GM18517 (cell line): Measurements from ENCODE around the gene BBOX1.
"Not testable (repeated sequence)": the region's sequence is repeated elsewhere in the genome, so short reads cannot be mapped to it uniquely, and the experiment has no call there.

ENCODE experiments used
- ATAC-seq: cut with Tn5 transposase; IDR thresholded peaks from one replicate; pipeline ENCODE4 v1.9.1; 2021; ENCODE audit warnings: mild to moderate bottlenecking, moderate library complexity; ENCODE audit not compliant: unreplicated experiment

BBOX1 gene

DNA sequence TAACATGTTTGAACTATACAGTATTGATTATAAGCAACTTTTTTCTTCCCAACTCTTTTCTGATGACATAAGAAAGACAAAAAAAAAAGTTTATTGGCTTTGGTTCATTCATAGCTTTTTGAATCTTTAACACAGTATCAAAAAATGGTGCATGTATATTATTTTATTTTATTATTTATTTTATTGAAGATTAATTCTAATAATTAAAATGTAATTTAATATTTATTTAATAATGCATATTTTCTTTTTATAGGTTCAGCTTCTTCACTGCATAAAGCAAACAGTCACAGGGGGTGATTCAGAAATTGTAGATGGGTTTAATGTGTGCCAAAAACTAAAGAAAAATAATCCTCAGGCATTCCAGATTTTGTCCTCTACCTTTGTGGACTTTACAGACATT lies 78.8 kb downstream of the BBOX1 start:
- ATAC-seq, result no peak

DNA sequence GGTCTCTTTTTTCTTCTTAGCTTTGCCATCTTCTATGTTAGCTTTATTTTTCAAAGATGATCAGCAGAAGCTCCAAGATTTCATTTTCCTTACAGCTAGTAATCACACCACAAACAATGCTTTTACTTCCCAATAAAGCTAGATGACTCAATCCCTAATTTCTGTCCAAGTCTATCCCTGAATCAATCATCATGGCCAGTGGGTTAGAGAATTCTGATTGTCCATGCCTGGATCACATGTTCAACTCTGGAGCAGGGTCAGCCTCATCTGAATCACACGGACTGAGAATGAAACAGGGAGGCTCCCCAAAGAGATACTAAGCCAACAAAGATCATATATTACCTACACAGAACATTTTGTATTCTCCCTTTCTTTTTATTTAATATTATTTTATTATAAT lies 79.6 kb downstream of the BBOX1 start:
- ATAC-seq, result no peak

DNA sequence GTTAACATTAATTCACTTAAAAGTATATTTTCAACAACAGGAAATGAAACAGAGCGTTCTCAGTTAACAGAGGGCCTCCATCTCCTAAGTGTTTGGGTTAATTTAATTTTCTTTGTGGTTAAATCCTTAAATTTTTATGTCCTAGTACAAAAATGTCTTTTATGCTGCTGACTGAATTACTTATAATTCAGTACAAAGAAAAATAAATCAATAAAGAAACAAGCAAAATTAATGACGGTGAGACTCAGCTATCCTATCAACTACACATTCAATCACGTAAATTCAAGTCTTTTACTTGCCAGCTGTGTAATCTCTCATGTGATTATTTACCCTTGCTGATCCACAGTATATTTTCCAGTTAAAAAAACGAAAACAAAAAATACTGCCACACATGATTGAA lies 81.4 kb downstream of the BBOX1 start:
- ATAC-seq, result no peak

DNA sequence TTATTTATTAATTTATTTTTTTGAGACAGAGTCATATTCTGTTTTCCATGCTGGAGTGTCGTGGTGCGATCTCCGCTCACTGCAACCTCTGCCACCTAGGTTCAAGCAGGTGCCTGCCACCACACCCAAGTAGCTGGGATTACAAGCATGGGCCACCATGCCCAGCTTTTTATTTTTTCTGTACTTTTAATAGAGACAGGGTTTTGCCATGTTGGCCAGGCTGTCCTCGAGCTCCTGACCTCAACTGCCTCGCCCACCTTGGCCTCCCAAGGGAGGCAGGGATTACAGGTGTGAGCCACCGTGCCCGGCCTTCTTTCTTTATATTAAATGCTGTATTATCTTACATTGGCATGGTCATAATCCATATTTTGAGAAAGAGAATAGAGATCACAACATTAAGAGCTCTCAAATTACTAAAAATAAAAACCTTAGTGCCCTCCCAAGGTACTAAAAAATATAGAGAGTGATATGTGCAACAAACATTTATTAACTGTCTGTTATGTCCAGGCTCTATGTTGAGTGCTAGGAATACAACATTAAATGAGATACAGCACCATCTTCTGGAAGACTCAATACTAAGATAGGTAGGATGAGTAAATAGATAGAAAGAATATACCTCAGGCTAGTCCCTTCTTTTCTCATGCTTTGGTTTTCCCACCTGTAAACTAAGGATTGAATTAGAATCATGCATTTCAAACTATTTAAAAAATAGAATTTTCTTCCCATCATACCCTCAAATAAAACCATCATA lies 84.1 kb downstream of the BBOX1 start:
- no peak for ATAC-seq

DNA sequence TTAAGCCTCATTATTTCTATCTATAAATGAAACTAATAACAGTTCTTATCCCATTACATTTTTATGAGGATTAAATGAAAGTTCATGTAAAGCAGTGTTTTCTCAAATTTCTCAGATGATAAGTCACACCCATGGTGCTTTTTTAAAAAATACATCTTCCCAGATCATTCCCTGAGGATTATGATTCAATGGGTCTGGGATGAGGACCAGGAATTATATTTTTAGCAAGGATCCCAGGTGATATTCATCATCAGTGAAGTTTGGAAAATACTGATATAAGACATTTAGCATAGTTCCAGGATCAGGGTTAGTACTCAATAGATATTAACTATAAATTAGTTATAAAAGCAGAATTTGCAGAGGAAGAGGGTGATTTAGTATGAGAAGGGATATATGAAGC lies 89.1 kb downstream of the BBOX1 start:
- ATAC-seq, result no peak

DNA sequence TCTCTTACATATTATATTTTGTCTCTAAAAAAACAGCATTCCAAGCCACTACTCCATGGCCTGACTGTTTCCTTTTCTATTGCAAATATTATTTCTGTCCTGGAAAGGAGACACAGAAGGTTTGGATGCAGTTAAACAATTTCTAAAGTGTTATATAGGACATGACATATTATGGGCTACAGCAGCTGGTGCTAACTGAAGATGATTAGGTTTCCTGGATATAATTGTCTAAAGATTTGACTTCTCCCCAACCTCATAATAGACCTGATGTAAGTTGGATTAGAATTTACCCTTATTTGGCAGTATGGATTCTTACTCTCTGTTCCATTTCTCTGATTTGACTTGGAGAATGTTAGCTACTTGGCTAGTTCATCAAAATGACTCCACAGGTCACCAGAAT lies 90.2 kb downstream of the BBOX1 start:
- ATAC-seq, result no peak

DNA sequence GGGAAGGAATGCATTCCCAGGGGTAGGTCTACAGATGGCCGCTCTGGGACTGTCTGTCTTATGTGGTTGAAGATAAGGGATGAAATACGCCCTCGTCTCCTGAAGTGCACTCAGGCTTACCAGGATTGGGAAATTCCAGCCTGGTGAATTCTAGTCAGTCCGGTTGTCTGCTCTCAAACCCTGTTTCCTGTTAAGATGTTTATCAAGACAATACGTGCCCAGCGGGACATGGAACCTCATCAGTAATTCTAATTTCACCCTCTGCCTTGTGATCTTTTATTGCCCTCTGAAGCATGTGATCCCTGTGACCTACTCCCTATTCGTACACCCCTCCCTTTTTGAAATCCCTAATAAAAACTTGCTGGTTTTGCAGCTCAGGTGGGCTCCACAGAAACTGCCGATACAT lies 95.3 kb downstream of the BBOX1 start:
- ATAC-seq, result not testable (repeated sequence)

DNA sequence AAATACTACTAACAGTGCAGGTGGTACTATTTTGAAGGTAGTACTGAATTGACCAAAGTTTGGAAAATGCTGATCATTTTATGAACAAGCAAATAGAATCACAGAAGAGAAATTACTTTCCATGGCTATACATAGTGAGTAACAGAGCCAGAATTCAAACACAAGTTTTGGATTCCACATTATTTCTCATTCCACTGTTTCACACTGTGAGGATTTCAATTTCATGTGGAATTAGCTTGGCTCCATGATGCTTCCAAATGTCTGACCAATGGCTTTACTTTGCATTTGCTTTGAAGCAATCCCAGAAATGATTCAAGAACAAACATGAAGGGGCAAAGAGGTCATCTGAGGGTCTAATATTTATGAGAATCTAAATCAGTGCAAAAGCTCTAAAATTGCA lies 98.1 kb downstream of the BBOX1 start:
- ATAC-seq, result no peak

DNA sequence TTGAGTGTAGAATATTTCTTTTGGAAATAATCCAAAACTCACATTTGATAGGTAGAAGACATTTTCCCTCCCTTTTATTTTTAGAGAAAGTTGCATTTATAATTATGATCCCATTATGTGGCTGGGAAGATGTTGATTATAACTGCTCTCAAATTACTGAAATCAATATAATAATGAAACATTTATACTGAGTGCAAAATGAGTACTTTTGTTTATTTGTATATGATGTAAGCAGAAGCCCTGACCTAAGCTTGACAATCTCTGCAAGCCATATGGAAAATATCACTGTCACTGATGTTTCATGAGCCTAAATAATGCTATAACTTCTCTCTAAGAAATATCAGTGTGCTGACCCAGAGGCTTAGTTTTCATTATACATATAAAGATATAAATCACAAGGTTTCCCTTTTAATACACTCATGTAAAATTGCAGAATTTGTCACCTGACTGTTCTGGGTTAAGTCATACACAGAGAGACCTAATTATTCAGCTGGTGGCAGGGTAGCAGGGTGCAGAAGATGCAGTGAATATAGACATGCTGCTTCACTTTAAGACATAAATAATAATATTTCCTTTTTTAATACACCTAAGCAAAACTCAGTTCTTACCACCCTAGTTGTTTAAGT lies 99.2 kb downstream of the BBOX1 start:
- ATAC-seq, result no peak

DNA sequence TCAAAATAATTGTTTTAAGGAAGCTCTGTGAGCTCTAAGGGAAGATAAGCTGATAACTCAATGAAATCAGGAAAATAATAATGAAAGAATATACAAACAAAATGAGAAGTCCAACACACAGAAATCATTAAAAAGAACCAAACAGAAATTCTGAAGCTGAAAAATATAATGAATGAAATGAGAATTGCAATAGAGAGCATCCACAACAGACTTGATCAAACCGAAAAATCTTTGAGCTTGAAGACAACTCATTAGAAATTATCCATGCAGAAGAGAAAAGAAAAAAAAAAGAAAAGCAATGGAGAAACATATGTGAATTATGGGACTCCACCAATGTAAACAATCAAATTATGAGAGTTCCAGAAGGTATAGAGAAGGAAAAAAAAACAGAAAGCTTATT lies 101.0 kb downstream of the BBOX1 start:
- no peak for ATAC-seq

DNA sequence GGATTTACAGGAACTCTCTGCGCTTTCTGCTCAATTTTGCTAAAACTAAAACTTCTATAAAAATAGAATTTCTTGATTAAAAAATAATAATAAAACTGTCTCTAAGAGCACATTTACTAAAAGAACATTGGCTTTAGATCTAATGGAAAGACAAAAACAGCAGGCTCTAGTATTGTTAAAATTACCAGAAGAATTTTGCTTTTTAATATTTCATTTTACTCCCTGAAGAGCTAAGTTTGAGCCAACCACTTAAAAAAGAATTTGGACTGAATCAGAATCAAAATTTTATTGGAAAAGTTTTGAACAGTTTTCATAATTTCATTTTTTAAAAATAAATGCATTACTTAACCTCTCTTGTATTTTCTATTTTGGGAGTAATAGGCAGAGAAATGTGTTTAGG lies 107.3 kb downstream of the BBOX1 start:
- ATAC-seq, result no peak

DNA sequence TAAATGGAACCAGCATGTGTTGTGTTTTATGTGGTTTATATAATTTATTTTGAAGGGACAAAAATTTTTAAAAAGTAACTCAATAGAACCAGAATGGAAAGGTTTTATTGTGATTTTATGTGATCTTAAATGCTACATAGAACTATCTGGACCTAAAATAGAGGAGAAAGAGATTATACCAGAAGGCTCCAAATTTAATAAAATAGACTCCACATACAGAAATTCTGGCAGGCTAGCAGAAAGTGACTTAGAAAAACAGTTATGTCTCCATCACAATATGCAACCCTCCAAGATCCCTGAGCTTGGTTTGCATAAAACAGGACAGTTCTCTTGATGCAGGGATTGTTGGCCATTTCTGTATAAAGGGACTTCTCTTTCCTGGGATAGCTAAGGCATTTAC lies 107.9 kb downstream of the BBOX1 start:
- ATAC-seq, result no peak

DNA sequence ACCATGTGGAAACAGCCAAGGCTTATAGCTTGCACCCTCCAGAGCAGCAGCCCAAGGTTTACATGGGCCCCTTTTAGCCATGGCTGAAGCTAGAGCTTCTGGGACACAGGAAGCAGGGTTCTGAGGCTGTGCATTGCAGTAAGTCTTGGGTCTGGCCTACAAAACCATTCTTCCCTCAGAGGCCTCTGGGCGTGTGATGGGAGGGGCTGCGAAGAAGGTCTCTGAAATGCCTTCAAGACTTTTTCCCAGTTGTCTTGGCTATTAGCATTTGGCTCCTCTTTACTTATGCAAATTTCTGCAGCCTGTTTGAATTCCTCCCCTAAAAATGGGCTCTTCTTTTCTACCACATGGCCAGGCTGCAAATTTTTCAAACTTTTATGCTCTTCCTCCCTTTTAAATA lies 109.5 kb downstream of the BBOX1 start:
- ATAC-seq, result no peak

DNA sequence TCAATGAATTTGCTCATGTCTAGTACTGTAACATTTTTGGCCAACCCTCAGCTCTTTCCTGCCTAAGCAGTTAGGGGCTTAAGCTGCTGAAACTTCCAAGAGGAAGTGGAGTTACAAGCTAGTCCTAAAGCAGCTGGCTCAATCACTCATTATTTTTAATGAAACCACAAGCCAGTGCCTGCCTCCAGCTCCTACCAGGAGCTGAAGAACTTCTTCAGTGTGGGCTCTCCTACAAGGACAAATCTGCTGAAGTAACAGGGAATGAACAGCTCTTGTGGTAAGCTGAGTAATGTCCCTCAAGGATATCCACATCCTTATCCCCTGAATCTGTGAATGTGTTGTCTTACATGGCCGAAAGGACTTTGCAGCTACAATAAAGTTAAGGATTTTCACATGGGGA lies 112.5 kb downstream of the BBOX1 start:
- ATAC-seq, result no peak

DNA sequence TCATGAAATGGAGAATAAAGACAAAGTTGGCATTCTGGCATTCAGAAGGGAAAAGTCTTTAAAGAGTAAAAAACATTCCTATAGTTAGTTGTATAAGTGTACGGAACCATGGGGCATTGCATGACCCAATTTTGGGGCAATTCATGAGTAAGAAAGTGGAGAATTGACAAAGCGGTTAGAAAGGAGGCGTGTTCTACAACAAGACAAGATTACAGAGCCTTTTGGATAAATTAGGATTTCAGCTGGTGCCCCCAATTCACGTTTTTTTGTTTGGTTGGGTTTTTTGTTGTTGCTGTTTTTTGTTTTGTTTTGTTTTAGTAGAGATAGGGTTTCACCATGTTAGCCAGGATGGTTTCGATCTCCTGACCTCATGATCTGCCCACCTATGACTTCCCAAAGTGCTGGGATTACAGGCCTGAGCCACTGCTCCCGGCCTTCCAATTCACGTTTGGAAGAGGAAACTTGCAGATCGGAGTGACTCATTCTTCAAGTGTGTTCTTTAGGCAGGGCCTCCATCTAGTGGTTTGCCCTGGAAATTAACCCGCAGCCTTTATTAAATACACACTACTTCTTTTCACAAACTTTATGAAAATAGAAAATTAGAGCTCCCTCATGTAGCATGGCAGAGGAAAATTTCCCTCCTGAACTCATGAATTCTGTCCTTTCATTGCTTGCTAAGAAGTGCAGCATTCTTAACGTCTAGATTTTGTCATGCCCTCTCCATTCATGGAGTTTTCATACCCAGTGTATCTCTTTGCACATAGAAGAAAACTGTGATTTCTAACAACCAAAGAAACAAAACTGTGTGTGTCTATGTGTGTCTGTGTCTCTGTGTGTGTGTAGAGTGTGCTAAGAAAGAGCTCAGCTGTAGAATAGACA lies 118.1 kb downstream of the BBOX1 start:
- no peak for ATAC-seq

DNA sequence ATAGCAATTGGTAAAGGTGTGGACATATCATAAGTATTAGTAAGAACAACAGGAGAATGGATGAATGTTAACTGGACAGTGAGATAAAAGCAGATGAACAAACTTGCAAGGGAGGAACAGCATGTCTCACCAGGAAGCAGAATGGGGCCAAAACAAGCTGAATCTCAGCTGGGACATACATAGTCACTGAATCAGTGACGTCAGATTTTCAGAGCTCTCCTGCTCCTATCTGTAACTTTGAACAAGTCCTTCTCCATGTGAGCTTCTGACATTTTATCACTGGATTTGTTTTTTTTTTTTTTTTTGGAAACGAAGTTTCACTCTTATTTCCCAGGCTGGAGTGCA lies 118.7 kb downstream of the BBOX1 start:
- ATAC-seq, result no peak

DNA sequence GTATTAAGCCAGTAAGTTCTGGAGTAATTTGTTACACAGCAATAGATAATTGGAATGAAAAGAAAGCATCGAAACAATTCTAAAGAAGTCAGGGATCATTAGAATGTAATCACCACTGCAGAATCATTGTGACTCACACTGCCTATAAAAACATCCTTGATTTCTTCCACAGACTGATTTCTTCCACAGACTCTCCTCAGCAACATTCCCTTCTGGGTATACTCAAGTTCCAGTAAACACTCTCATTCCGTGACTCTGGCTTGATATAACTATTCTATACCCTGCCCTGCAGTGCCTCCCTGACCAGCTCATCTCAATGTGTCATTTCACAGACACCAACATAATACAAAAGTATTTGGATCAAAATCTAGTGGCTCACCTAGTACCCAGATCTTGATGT lies 120.5 kb downstream of the BBOX1 start:
- no peak for ATAC-seq

DNA sequence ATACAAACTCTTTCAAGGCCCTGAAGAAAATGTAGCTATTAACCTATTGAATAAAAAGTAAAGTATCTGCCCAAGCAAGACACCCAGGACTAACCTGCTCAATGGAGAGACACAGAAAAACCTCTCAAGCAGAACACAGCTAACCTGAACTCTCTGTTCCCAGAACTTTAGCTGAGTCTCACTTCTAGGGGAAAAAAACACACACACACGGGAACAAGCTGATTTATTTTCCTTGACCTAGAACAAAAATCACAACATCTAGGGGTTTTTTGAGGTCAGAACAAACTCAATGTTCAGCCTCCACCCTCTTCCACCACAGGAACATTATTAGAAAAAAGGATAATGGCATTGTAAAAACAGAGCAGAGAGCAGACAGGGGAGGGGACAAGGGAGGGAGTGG lies 121.6 kb downstream of the BBOX1 start:
- ATAC-seq, result no peak

DNA sequence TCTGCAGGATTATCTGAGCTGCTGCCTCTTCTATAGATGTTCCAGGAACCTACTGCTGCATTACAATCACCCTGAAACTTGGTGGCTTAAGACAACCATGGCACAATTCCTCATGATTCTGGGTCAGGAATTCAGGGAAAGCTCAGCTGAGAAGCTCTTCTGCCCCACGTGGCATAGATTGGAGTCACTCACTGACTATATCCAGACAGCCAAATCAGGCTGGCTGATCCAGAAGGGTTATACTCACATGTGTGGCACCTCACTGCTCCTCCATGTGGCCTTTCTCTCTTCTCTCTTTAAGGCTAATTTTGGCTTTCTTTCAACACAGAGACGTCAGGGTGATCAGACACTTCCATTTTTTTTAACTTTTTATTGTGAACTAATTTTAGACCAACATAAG lies 125.5 kb downstream of the BBOX1 start:
- no peak for ATAC-seq

DNA sequence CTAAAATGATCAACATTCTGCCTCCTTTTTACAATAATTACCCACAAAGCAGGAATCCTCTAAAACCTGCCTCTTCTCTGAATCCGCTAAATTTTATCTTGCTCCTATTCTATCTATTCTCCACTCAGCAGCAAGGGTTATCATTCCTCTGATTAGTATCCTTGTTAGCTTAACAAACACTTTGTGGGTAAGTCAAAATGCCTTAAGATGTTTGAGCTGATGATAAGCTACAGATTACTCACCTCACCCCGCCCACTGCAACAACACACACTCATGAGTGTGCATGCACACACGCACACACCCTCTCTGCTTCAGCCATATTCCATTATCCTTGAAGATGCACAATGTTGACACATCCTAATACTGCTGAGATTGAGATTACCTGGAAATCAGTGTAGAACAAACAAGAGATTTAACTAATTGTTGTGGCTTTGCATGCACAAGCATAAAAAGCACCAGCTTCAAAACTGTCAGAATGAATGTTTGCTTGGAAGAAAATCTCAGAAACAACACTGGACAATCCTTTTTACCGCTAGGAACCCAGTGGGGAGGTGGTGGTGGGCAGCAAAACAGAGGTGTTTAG lies 130.9 kb downstream of the BBOX1 start:
- no peak for ATAC-seq

DNA sequence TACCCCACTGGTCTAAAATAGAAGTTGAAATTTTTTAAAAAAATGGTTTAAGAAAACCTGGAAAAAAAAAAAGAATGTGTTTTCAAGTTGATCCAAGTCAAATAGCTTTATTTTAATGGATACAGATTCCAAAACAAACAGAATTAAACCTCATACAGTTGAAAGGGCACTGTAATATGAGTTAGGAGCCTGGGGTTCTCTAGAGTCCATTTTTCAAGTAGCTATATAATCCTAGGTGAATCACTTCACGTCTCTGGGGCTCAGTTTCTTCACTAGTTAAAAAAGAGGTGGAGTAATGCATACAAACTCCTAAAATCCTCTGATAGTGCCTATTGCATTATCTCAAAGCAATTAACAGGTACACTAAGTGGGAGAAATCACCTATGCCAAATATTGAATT lies 132.9 kb downstream of the BBOX1 start:
- ATAC-seq, result no peak

DNA sequence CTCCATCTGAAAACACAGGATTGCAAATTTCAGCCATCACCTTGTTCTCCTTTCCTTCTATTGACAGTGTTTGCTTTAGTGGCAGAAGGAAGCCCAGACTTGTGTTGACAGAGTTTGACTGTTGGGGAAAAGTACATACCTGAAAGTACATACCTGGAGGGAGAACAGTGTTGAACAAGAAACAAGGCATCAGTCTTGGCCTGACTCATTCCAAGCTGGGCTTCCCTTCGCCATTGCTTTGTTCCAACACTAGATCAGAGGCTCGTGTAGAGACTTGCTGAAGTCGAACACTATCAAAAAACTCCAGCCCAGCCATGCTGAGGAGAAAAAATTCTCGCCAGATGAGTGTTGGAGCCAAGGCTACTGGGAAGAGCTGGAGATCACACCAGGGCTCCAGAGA lies 133.4 kb downstream of the BBOX1 start:
- ATAC-seq, result no peak
